CD4-positive, alpha-beta T cell (primary cell): ENCODE measurements around the gene PTGS1. TPM values are rescaled to one million over a fixed set of nuclear protein-coding genes. Genes with fewer than 3 reads are reported as not detected.
"Not testable (repeated sequence)": the region's sequence is repeated elsewhere in the genome, so short reads cannot be mapped to it uniquely, and the experiment has no call there.

ENCODE experiments used
- ATAC-seq: fragments of 200-7000 bp; cut with Tn5 transposase; one replicate; pipeline ENCODE4 v1.10.0; 2022; ENCODE audit warnings: mild to moderate bottlenecking; ENCODE audit not compliant: poor library complexity
- CTCF ChIA-PET: fragments of 350-600 bp; sonication (Branson Sonifier 250); formaldehyde crosslinking; loops from one replicate; lab custom pipeline; 2021; ENCODE audit warnings: antibody characterized with exemption, inconsistent platforms; lab: Charles Lee
- POLR2A ChIA-PET: fragments of 350-600 bp; sonication (Branson Sonifier 250); formaldehyde crosslinking; loops from one replicate; lab custom pipeline; 2021; ENCODE audit warnings: antibody characterized with exemption, inconsistent platforms; lab: Charles Lee
- DNase-seq, 14 experiments: peaks; one replicate each; pipeline ENCODE4 v3.0.0-alpha.2; 2013 to 2020; ENCODE audit warnings: mixed read lengths in 2 of 14
- H3K27ac ChIP-seq, 2 donors: one replicate each; pipeline versions ENCODE4 v1.5.1 to v1.7.0; 2013; ENCODE audit warnings: low read length in 2 of 2, low read depth in 1 of 2, mild to moderate bottlenecking in 1 of 2
- H3K27me3 ChIP-seq, 2 experiments: 1 replicate in 1 of 2; 2 replicates in 1 of 2; pipeline versions ENCODE4 v1.6.1 to v1.7.0; 2013; ENCODE audit warnings: low read length in 2 of 2, control low read depth in 1 of 2, mild to moderate bottlenecking in 1 of 2, moderate library complexity in 1 of 2; ENCODE audit not compliant: insufficient read depth in 2 of 2, control insufficient read depth in 1 of 2
- H3K36me3 ChIP-seq: one replicate; pipeline ENCODE4 v1.6.1; 2013; ENCODE audit warnings: low read length, control low read depth; ENCODE audit not compliant: insufficient read depth
- H3K4me1 ChIP-seq: one replicate; pipeline ENCODE4 v1.6.1; 2013; ENCODE audit warnings: low read length, control low read depth; ENCODE audit not compliant: insufficient read depth
- H3K4me3 ChIP-seq: one replicate; pipeline ENCODE4 v1.5.1; 2013; ENCODE audit warnings: mild to moderate bottlenecking, low read length, moderate library complexity
- H3K9me3 ChIP-seq, 2 experiments: 1 replicate in 1 of 2; 2 replicates in 1 of 2; pipeline versions ENCODE4 v1.6.1 to v1.7.0; 2013; ENCODE audit warnings: low read length in 2 of 2, mild to moderate bottlenecking in 2 of 2, control low read depth in 1 of 2, moderate library complexity in 1 of 2; ENCODE audit not compliant: control insufficient read depth in 1 of 2, insufficient read depth in 1 of 2
- H3K27ac Mint-ChIP-seq: one replicate; pipeline ENCODE4 v1.8.0; 2020; ENCODE audit warnings: mixed read lengths
- H3K27me3 Mint-ChIP-seq: one replicate; pipeline ENCODE4 v1.8.0; 2021; ENCODE audit warnings: mixed read lengths
- H3K36me3 Mint-ChIP-seq: one replicate; pipeline ENCODE4 v1.8.0; 2021; ENCODE audit warnings: low read depth, mixed read lengths
- H3K4me1 Mint-ChIP-seq: one replicate; pipeline ENCODE4 v1.8.0; 2021; ENCODE audit warnings: low read depth, mixed read lengths
- H3K4me3 Mint-ChIP-seq: one replicate; pipeline ENCODE4 v1.8.0; 2020; ENCODE audit warnings: mild to moderate bottlenecking, mixed read lengths
- H3K9me3 Mint-ChIP-seq: one replicate; pipeline ENCODE4 v1.8.0; 2020; ENCODE audit warnings: mixed read lengths
- CTCF ChIP-seq: fragments of 200-600 bp; IDR thresholded peaks from one replicate; pipeline ENCODE4 v1.8.0; 2022; ENCODE audit warnings: antibody characterized with exemption, mild to moderate bottlenecking
- intact Hi-C, 2 experiments: fragments of 100-400 bp; cut with DNase I in 1 of 2; cut with micrococcal nuclease in 1 of 2; formaldehyde crosslinking; loops; one replicate each; pipeline versions ENCODE4 v1.15.1 to v1.9.0; 2023 to 2025; cut with DNase I, micrococcal nuclease
- polyA plus RNA-seq, 2 donors: library from polyadenylated mRNA; unstranded; fragments of 120-200 nt; gene quantifications; one replicate each; pipeline ENCODE4 v1.2.1, GENCODE V29; 2013
- total RNA-seq, 174 experiments: library from RNA in 2 of 174; stranded (reverse) in 2 of 174; gene quantifications; one replicate each; pipeline ENCODE4 v1.2.3 and lab custom pipeline; 2021 to 2026

The PTGS1 gene
- total RNA-seq (under 1 TPM; 0.14 to 0.27 TPM), total RNA-seq (lab: John Stamatoyannopoulos, UW) (0.11 to 9.3 (median 1.1) reads per million in 172 experiments)
- polyA plus RNA-seq (2013, experiment 1 of 2), result 2.3 TPM
- 3.1 TPM for polyA plus RNA-seq (2013, experiment 2 of 2)

- Mint-ChIP-seq H3K27ac (no peak within 1 kb of the TSS), H3K9me3 (no peaks in the 10 kb centered on the region), H3K27me3 (peaks cover 54% of the 10 kb centered on the region), H3K4me1 (peaks cover 5% of the 10 kb centered on the region), H3K4me3 (peak within 1 kb of the TSS; percentile 55), H3K36me3 (no peaks in the 10 kb centered on the region)
- ATAC-seq (no peak), DNase-seq (peak in 3 of 14 experiments; percentile 9 to 13 (median 11))
- H3K4me3 ChIP-seq, result peak within 1 kb of the TSS; percentile 41
- POLR2A ChIA-PET, result no interaction called here
- H3K27ac ChIP-seq, result no peak within 1 kb of the TSS
- peaks cover 0 to 7% of the 10 kb centered on the region in 2 experiments for H3K9me3 ChIP-seq
- no peaks in the 10 kb centered on the region for H3K36me3 ChIP-seq
- peaks cover 14% of the 10 kb centered on the region for H3K4me1 ChIP-seq
- CTCF ChIA-PET, result no interaction called here
- TF ChIP-seq CTCF, result no peak
- peaks cover 11 to 18% of the 10 kb centered on the region in 2 experiments for H3K27me3 ChIP-seq
- intact Hi-C loops, result no loop called here
These were observed at the start of gene PTGS1 for GRCh38 chr9:122370869-122371755. Gene PTGS1 (plus strand): TSS chr9:122371024. CDS start chr9:122371085, 61 bp downstream.

- Mint-ChIP-seq H3K4me3 (no peak overlapping the region), H3K9me3 (no peaks in the 10 kb centered on the region), H3K27ac (no peak overlapping the region), H3K36me3 (peaks cover 55% of the 10 kb centered on the region), H3K4me1 (no peaks in the 10 kb centered on the region), H3K27me3 (no peaks in the 10 kb centered on the region)
- ChIA-PET CTCF (no interaction called here), POLR2A (no interaction called here)
- no peak for TF ChIP-seq CTCF
- H3K27ac ChIP-seq, result no peak overlapping the region
- H3K9me3 ChIP-seq, result no peaks in the 10 kb centered on the region
- ATAC-seq, result no peak
- H3K4me3 ChIP-seq, result no peak overlapping the region
- DNase-seq, result no peak
- intact Hi-C loops, result no loop called here
- no peaks in the 10 kb centered on the region for H3K27me3 ChIP-seq
- H3K4me1 ChIP-seq, result no peaks in the 10 kb centered on the region
- H3K36me3 ChIP-seq, result peaks cover 34% of the 10 kb centered on the region
These were observed 48.3 kb upstream of the PTGS1 start for GRCh38 chr9:122322553-122322952.

- peaks cover 49% of the 10 kb centered on the region for H3K36me3 Mint-ChIP-seq
- ATAC-seq, H3K4me1 Mint-ChIP-seq, H3K27me3 Mint-ChIP-seq, H3K27me3 ChIP-seq, H3K27ac ChIP-seq, CTCF ChIA-PET, DNase-seq, H3K4me3 Mint-ChIP-seq, H3K9me3 ChIP-seq, H3K4me1 ChIP-seq, intact Hi-C loops, H3K27ac Mint-ChIP-seq, H3K4me3 ChIP-seq, H3K9me3 Mint-ChIP-seq, POLR2A ChIA-PET: not testable (repeated sequence)
- peaks cover 25% of the 10 kb centered on the region for H3K36me3 ChIP-seq
These were observed 46.2 kb upstream of the PTGS1 start for GRCh38 chr9:122324665-122325064.
